HepG2 (cell line): ENCODE results near the gene BMP8A. TPM values are rescaled to one million over a fixed set of nuclear protein-coding genes. Genes with fewer than 3 reads are reported as not detected.

Source experiments
- ARID5B ChIP-seq: IDR thresholded peaks from 2 replicates; pipeline ENCODE4 v1.4.0; 2020; ENCODE audit warnings: mild to moderate bottlenecking, missing genetic modification reagents
- ATF2 ChIP-seq: sonication (generic); formaldehyde crosslinking; IDR thresholded peaks from 2 replicates; pipeline ENCODE4 v1.4.0; 2020; ENCODE audit warnings: missing genetic modification reagents
- HOXA3 ChIP-seq: sonication (generic); formaldehyde crosslinking; IDR thresholded peaks from 2 replicates; pipeline ENCODE4 v1.5.0; 2020; ENCODE audit warnings: missing genetic modification reagents
- JUND ChIP-seq: sonication (generic); formaldehyde crosslinking; IDR thresholded peaks from 2 replicates; pipeline ENCODE4 v1.8.0; 2022; ENCODE audit warnings: mild to moderate bottlenecking, missing genetic modification reagents
- PAX8 ChIP-seq: sonication (generic); formaldehyde crosslinking; IDR thresholded peaks from 2 replicates; pipeline ENCODE4 v1.8.0; 2022; ENCODE audit warnings: mild to moderate bottlenecking, missing genetic modification reagents, borderline replicate concordance
- PAXIP1 ChIP-seq: sonication (generic); formaldehyde crosslinking; conservative IDR thresholded peaks from 2 replicates; pipeline ENCODE4 v1.4.0; 2020; ENCODE audit warnings: mild to moderate bottlenecking, missing genetic modification reagents, moderate library complexity
- RELA ChIP-seq: sonication (generic); formaldehyde crosslinking; IDR thresholded peaks from 2 replicates; pipeline ENCODE4 v1.4.0; 2020; ENCODE audit warnings: missing genetic modification reagents
- STAG1 ChIP-seq: sonication (generic); formaldehyde crosslinking; IDR thresholded peaks from 2 replicates; pipeline ENCODE4 v1.4.0; 2020; ENCODE audit warnings: missing genetic modification reagents
- TBL1XR1 ChIP-seq: fragments of 150-350 bp; IDR thresholded peaks from 2 replicates; pipeline ENCODE4 v1.6.1; 2014; ENCODE audit warnings: borderline replicate concordance, low read length; ENCODE audit not compliant: partially characterized antibody
- WIZ ChIP-seq: sonication (generic); formaldehyde crosslinking; IDR thresholded peaks from 2 replicates; pipeline ENCODE4 v1.5.1; 2020; ENCODE audit warnings: mild to moderate bottlenecking, missing genetic modification reagents
- ZBED4 ChIP-seq: sonication (generic); formaldehyde crosslinking; IDR thresholded peaks from 2 replicates; pipeline ENCODE4 v1.4.0; 2020; ENCODE audit warnings: missing genetic modification reagents, borderline replicate concordance
- ZNF30 ChIP-seq: sonication (generic); formaldehyde crosslinking; IDR thresholded peaks from 2 replicates; pipeline ENCODE4 v1.5.0; 2020; ENCODE audit warnings: mild to moderate bottlenecking, missing genetic modification reagents
- ZNF558 ChIP-seq: sonication (generic); formaldehyde crosslinking; IDR thresholded peaks from 2 replicates; pipeline ENCODE4 v1.9.0; 2022; ENCODE audit warnings: mild to moderate bottlenecking, missing genetic modification reagents, borderline replicate concordance
- ZNF562 ChIP-seq: sonication (generic); formaldehyde crosslinking; IDR thresholded peaks from 2 replicates; pipeline ENCODE4 v1.8.0; 2022; ENCODE audit warnings: missing genetic modification reagents, borderline replicate concordance
- ZNF570 ChIP-seq: sonication (generic); formaldehyde crosslinking; IDR thresholded peaks from 2 replicates; pipeline ENCODE4 v1.4.0; 2020; ENCODE audit warnings: mild to moderate bottlenecking, missing genetic modification reagents, borderline replicate concordance
- ZNF740 ChIP-seq: sonication (generic); formaldehyde crosslinking; IDR thresholded peaks from 2 replicates; pipeline ENCODE4 v1.4.0; 2020; ENCODE audit warnings: missing genetic modification reagents
- ZNF747 ChIP-seq: sonication (generic); formaldehyde crosslinking; IDR thresholded peaks from 2 replicates; pipeline ENCODE4 v1.8.1; 2023; ENCODE audit warnings: missing genetic modification reagents, mild to moderate bottlenecking, borderline replicate concordance
- polyA plus RNA-seq, 8 experiments: library from polyadenylated mRNA; depleted of rRNA in 3 of 8; stranded (reverse) in 7 of 8; unstranded in 1 of 8; fragments of >200 nt; fragmentation: Illumina TruSeq in 4 of 8; extraction: Trizol in 4 of 8; gene quantifications; 2 replicates each; pipeline versions ENCODE4 v1.2.1 to v1.2.3, GENCODE V29; 2011 to 2016; ENCODE audit warnings: low read depth in 4 of 8, missing spikeins in 1 of 8, mixed read lengths in 1 of 8; ENCODE audit not compliant: insufficient read depth in 1 of 8
- total RNA-seq, 5 experiments: library from RNA; depleted of rRNA; stranded (reverse); fragments of >200 nt; fragmentation: Illumina TruSeq; extraction: Trizol; gene quantifications; 2 replicates each; pipeline ENCODE4 v1.2.3, GENCODE V29; 2016; ENCODE audit warnings: low read depth in 1 of 5

BMP8A gene
- total and polyA plus RNA-seq, 2 of the 13 experiments (the other 11 are each of a cell fraction or from before 2014, with no cell fraction given): 0.05 TPM; not detected in 1

GRCh38 chr1:39505289-39505688 lies 13.9 kb downstream of the BMP8A start (continued):
- peak; percentile 58 for TF ChIP-seq PAXIP1
- no peak for TF ChIP-seq PAX8
- no peak for TF ChIP-seq ZNF570 (CRISPR knock-in tag)
- no peak for TF ChIP-seq ZNF562 (CRISPR knock-in tag)
- TF ChIP-seq STAG1 (CRISPR knock-in tag): no peak
- no peak for TF ChIP-seq ZNF740
- TF ChIP-seq JUND (CRISPR knock-in tag): no peak
- TF ChIP-seq RELA (CRISPR knock-in tag): no peak
- TF ChIP-seq ZNF30 (CRISPR knock-in tag): no peak
- TF ChIP-seq WIZ: no peak
- TF ChIP-seq ARID5B: 0 out of 2 replicates have a peak, but pooled peaks have one; percentile 41
- TF ChIP-seq ZBED4 (CRISPR knock-in tag): no peak
- 0 out of 2 replicates have a peak, but pooled peaks have one; percentile 28 for TF ChIP-seq HOXA3 (CRISPR knock-in tag)
- no peak for TF ChIP-seq TBL1XR1
- no peak for TF ChIP-seq ZNF558 (CRISPR knock-in tag)
- TF ChIP-seq ATF2 (CRISPR knock-in tag): no peak
- no peak for TF ChIP-seq ZNF747 (CRISPR knock-in tag)
